Neuronal stem cell (in vitro differentiated cells): ENCODE results near the gene MFSD1.

Source experiments
- DNase-seq: peaks from one replicate; pipeline ENCODE4 v3.0.0-alpha.2; 2013; ENCODE audit warnings: low spot score
- H2AFZ ChIP-seq: one replicate; pipeline ENCODE4 v1.6.1; 2013; ENCODE audit warnings: mild to moderate bottlenecking, low read length, inconsistent platforms
- H2AK5ac ChIP-seq: 2 replicates; pipeline ENCODE4 v1.6.1; 2013; ENCODE audit warnings: low read depth, mild to moderate bottlenecking, inconsistent platforms, low read length, moderate library complexity, mixed read lengths
- H2BK120ac ChIP-seq: 2 replicates; pipeline ENCODE4 v1.6.1; 2013; ENCODE audit warnings: low read depth, mild to moderate bottlenecking, inconsistent platforms, low read length, moderate library complexity, mixed read lengths
- H2BK12ac ChIP-seq: one replicate; pipeline ENCODE4 v1.6.1; 2013; ENCODE audit warnings: low read length, inconsistent platforms
- H2BK15ac ChIP-seq: 2 replicates; pipeline ENCODE4 v1.6.1; 2013; ENCODE audit warnings: mild to moderate bottlenecking, low read length, inconsistent platforms, mixed read lengths
- H2BK5ac ChIP-seq: one replicate; pipeline ENCODE4 v1.6.1; 2013; ENCODE audit warnings: inconsistent platforms, mild to moderate bottlenecking, low read length, moderate library complexity
- H3K14ac ChIP-seq: one replicate; pipeline ENCODE4 v1.6.1; 2013; ENCODE audit warnings: low read length, inconsistent platforms
- H3K18ac ChIP-seq: 2 replicates; pipeline ENCODE4 v1.6.1; 2013; ENCODE audit warnings: low read length, inconsistent platforms
- H3K23ac ChIP-seq: 2 replicates; pipeline ENCODE4 v1.6.1; 2013; ENCODE audit warnings: low read depth, mild to moderate bottlenecking, mixed read lengths, low read length, inconsistent platforms; ENCODE audit not compliant: poor library complexity
- H3K27ac ChIP-seq: replicated peaks from 3 replicates; pipeline ENCODE4 v1.5.1; 2013; ENCODE audit warnings: low read length, inconsistent platforms
- H3K27me3 ChIP-seq, 3 experiments: 2 replicates each; pipeline ENCODE4 v1.6.1; 2013; ENCODE audit warnings: low read length in 3 of 3, mild to moderate bottlenecking in 2 of 3, inconsistent platforms in 1 of 3, low read depth in 1 of 3, mixed read lengths in 1 of 3, moderate library complexity in 1 of 3; ENCODE audit not compliant: control insufficient read depth in 3 of 3, insufficient read depth in 3 of 3
- H3K36me3 ChIP-seq, 2 donors: replicated peaks in 1 of 2; 2 replicates each; pipeline ENCODE4 v1.6.1; 2013; ENCODE audit warnings: low read length in 2 of 2; ENCODE audit not compliant: control insufficient read depth in 2 of 2, insufficient read depth in 2 of 2
- H3K4ac ChIP-seq: 2 replicates; pipeline ENCODE4 v1.6.1; 2013; ENCODE audit warnings: inconsistent platforms, mild to moderate bottlenecking, low read length, moderate library complexity
- H3K4me1 ChIP-seq, 2 donors: 1 replicate in 1 of 2; 2 replicates in 1 of 2; pipeline ENCODE4 v1.6.1; 2013; ENCODE audit warnings: low read length in 2 of 2, low read depth in 1 of 2; ENCODE audit not compliant: control insufficient read depth in 2 of 2, insufficient read depth in 1 of 2
- H3K4me2 ChIP-seq: one replicate; pipeline ENCODE4 v1.6.1; 2013; ENCODE audit warnings: mild to moderate bottlenecking, low read length, inconsistent platforms; ENCODE audit not compliant: insufficient read depth, poor library complexity, severe bottlenecking
- H3K4me3 ChIP-seq, 2 donors: 2 replicates each; pipeline ENCODE4 v1.5.1; 2013; ENCODE audit warnings: low read length in 2 of 2, mild to moderate bottlenecking in 2 of 2, inconsistent platforms in 1 of 2, moderate library complexity in 1 of 2
- H3K79me1 ChIP-seq: one replicate; pipeline ENCODE4 v1.6.1; 2013; ENCODE audit warnings: low read depth, mild to moderate bottlenecking, inconsistent platforms, low read length, moderate library complexity
- H3K9ac ChIP-seq: one replicate; pipeline ENCODE4 v1.6.1; 2013; ENCODE audit warnings: mild to moderate bottlenecking, low read depth, low read length, inconsistent platforms; ENCODE audit not compliant: poor library complexity
- H3K9me3 ChIP-seq, 2 donors: replicated peaks in 1 of 2; 2 replicates each; pipeline versions ENCODE3 to v1.6.1; 2013; ENCODE audit warnings: low read length in 2 of 2, mild to moderate bottlenecking in 2 of 2, inconsistent platforms in 1 of 2, low read depth in 1 of 2, mixed read lengths in 1 of 2, moderate library complexity in 1 of 2; ENCODE audit not compliant: control insufficient read depth in 2 of 2, insufficient read depth in 1 of 2
- H4K8ac ChIP-seq: one replicate; pipeline ENCODE4 v1.6.1; 2013; ENCODE audit warnings: low read depth, mild to moderate bottlenecking, inconsistent platforms, low read length, moderate library complexity
- H4K91ac ChIP-seq: one replicate; pipeline ENCODE4 v1.6.1; 2013; ENCODE audit warnings: low read length, low read depth, mild to moderate bottlenecking, inconsistent platforms; ENCODE audit not compliant: poor library complexity
- WGBS, 2 donors: extraction: QIAGEN DNeasy Blood & Tissue Kit; methylation state at CpG; one replicate each; pipeline ENCODE4 v1.1.7; 2013; ENCODE audit warnings: missing lambda C conversion rate in 2 of 2, mixed read lengths in 1 of 2; ENCODE audit not compliant: insufficient read length in 2 of 2, insufficient replicate concordance in 1 of 2; ENCODE audit errors: extremely low coverage in 2 of 2; 5-methylcytosine and 5-hydroxymethylcytosine counted together

The MFSD1 gene

DNA sequence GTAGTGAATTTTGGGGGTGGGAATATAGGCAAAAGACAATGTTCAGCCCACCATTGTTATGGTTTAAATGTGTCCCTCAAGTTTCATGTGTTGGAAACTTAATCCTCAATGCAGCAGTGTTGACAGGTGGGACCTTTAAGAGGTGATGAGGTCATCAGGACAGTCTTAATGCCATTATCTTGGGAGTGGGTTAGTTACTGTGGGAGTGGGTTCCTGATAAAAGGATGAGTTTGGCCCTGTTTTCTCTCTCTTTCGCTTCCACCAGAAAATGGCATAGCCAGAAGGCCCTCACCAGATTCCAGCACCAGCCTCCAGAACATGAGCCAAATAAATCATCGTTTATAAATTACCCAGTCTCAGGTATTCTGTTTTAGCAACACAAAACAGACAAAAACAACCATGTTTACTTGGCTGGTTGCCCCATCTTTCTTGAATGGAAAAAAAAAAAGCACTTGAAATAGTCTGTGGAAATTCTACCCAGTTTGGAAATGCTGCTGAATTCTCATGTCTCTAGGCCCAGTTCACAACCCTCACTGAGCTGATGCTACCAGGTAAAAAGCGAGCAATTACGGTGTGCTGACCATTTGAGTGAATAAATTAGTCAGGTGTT is 31.0 kb upstream of the MFSD1 start:
- no CpG with 5 or more reads among the region's 4 CpGs for WGBS, 2 donors
- Histone ChIP-seq H4K91ac (no peak overlapping the region), H3K4me2 (no peak overlapping the region)

DNA sequence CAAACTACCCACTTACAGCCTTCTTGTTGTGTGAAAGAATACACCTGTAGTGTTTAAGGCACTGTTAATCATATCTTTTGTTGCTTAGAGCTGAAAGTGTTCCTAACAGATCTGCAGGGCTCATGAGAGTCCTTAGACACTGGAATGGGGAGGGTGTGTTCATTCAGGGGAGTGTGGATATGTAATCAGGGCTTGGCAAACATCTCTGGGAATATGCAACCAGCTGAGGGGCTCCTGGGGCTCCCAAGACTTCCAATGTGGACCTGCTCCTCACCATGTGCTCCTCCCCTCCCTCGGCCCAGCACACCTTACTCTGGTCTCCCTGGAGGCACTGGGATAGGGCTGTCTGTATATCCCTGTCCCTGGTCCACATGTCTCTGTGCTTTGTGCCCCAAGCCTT is 30.3 kb upstream of the MFSD1 start:
- H3K9me3 ChIP-seq, result no peaks in the 10 kb centered on the region
- no peak for DNase-seq
- no peak overlapping the region for H2AFZ ChIP-seq
- H3K23ac ChIP-seq, result no peak overlapping the region
- H2BK12ac ChIP-seq, result no peak overlapping the region
- H2AK5ac ChIP-seq, result no peak overlapping the region
- H3K27ac ChIP-seq, result no peak overlapping the region
- no CpG with 5 or more reads among the region's 1 CpG for WGBS, 2 donors
- H3K79me1 ChIP-seq, result no peaks in the 10 kb centered on the region
- no peaks in the 10 kb centered on the region for H3K36me3 ChIP-seq
- H3K4ac ChIP-seq, result no peak overlapping the region
- no peak overlapping the region for H3K18ac ChIP-seq
- no peak overlapping the region for H2BK120ac ChIP-seq
- no peaks in the 10 kb centered on the region for H3K27me3 ChIP-seq
- H3K14ac ChIP-seq, result no peak overlapping the region
- H2BK15ac ChIP-seq, result no peak overlapping the region
- H4K91ac ChIP-seq, result no peak overlapping the region
- H3K9ac ChIP-seq, result no peak overlapping the region
- no peak overlapping the region for H3K4me3 ChIP-seq
- H4K8ac ChIP-seq, result no peak overlapping the region
- H3K4me2 ChIP-seq, result no peak overlapping the region
- peaks cover 5 to 7% of the 10 kb centered on the region in 2 donors for H3K4me1 ChIP-seq
- no peak overlapping the region for H2BK5ac ChIP-seq

More for the DNA sequence above, 31.0 kb upstream of the MFSD1 start:
- no peak overlapping the region for H3K4ac ChIP-seq
- no peak overlapping the region for H3K9ac ChIP-seq
- H2BK12ac ChIP-seq, result no peak overlapping the region
- no peak overlapping the region for H2AK5ac ChIP-seq
- H3K18ac ChIP-seq, result no peak overlapping the region
- no peak overlapping the region for H2BK120ac ChIP-seq
- no peak overlapping the region for H2AFZ ChIP-seq
- no peak overlapping the region for H3K14ac ChIP-seq
- no peaks in the 10 kb centered on the region for H3K9me3 ChIP-seq
- no peak overlapping the region for H3K27ac ChIP-seq
- peaks cover 5 to 7% of the 10 kb centered on the region in 2 donors for H3K4me1 ChIP-seq
- H3K27me3 ChIP-seq, result no peaks in the 10 kb centered on the region
- no peak overlapping the region for H3K4me3 ChIP-seq
- no peak overlapping the region for H2BK15ac ChIP-seq
- no peak overlapping the region for H3K23ac ChIP-seq
- no peaks in the 10 kb centered on the region for H3K36me3 ChIP-seq
- no peak overlapping the region for H4K8ac ChIP-seq
- no peak for DNase-seq
- no peaks in the 10 kb centered on the region for H3K79me1 ChIP-seq
- no peak overlapping the region for H2BK5ac ChIP-seq

DNA sequence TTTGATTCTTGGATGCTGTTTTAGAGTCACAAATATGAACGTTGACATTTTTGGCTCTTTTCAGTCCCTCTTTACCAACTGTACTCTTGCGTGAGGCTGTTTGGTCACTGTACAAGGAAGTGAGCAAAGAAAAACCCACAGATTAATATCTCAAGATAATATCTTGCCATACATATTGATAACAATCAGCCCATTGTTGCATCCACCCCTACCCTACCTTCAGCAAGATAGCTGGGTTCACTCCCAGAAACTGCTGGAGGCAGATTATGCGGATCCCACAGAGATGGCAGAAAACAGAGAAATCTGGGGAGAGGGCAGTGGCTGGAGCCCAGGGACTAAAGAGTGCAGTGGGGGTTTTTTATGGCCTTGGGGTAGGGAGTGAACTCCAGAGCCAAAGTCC is 29.9 kb upstream of the MFSD1 start:
- no peak for DNase-seq

DNA sequence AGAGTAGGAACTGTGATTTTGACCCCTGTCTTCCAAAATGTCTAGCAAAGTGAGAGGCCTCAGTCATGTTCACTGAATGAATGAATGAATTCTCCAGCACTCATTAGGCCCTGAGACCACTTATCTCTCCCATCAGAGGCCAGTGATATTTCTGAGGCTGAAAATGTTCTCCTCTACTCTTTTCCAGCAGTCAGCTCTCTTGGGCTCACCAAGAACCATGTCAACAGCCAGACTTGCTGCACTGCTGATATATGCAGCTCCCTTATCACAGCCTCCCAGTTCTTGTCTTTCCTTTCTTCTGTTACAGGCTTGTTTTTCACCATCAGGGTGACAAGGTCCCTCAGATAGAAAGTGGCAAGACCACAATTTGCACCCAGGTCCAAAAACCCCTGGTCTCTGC is 28.7 kb upstream of the MFSD1 start:
- Histone ChIP-seq H3K14ac (no peak overlapping the region), H2AFZ (no peak overlapping the region), H3K18ac (no peak overlapping the region), H3K79me1 (no peaks in the 10 kb centered on the region), H3K4me3 (no peak overlapping the region), H2BK5ac (no peak overlapping the region), H3K27me3 (no peaks in the 10 kb centered on the region), H3K27ac (no peak overlapping the region), H3K9ac (no peak overlapping the region), H2BK12ac (no peak overlapping the region), H3K36me3 (no peaks in the 10 kb centered on the region), H4K91ac (no peak overlapping the region), H2AK5ac (no peak overlapping the region), H3K9me3 (no peaks in the 10 kb centered on the region), H2BK120ac (no peak overlapping the region), H3K4me1 (peaks cover 4 to 6% of the 10 kb centered on the region in 2 donors), H3K4me2 (no peak overlapping the region), H3K4ac (no peak overlapping the region), H2BK15ac (no peak overlapping the region), H3K23ac (no peak overlapping the region), H4K8ac (no peak overlapping the region)
- no peak for DNase-seq

More for the DNA sequence above, 29.9 kb upstream of the MFSD1 start:
- Histone ChIP-seq H3K9ac (no peak overlapping the region), H3K4me3 (no peak overlapping the region), H4K91ac (no peak overlapping the region), H3K4me2 (no peak overlapping the region), H2BK15ac (no peak overlapping the region), H3K4me1 (peaks cover 5 to 7% of the 10 kb centered on the region in 2 donors), H2AFZ (no peak overlapping the region), H4K8ac (no peak overlapping the region), H3K23ac (no peak overlapping the region), H2BK5ac (no peak overlapping the region), H2BK12ac (no peak overlapping the region), H2BK120ac (no peak overlapping the region), H3K14ac (no peak overlapping the region), H3K4ac (no peak overlapping the region), H3K36me3 (no peaks in the 10 kb centered on the region), H3K79me1 (no peaks in the 10 kb centered on the region), H3K9me3 (no peaks in the 10 kb centered on the region), H3K27ac (no peak overlapping the region), H3K18ac (no peak overlapping the region), H2AK5ac (no peak overlapping the region), H3K27me3 (no peaks in the 10 kb centered on the region)
- WGBS, 2 donors, result no CpG with 5 or more reads among the region's 3 CpGs
